SK-N-SH (cell line): ENCODE data around the gene SRRM2. TPM values are rescaled to one million over a fixed set of nuclear protein-coding genes. Genes with fewer than 3 reads are reported as not detected.

Source experiments
- CTCF ChIA-PET: fragments of 300-600, 350-600 bp; formaldehyde crosslinking; extraction: SDS; loops from one replicate; lab custom pipeline; 2021; lab: Yijun Ruan, JAX
- POLR2A ChIA-PET: fragments of 350-600 bp; sonication (Branson Sonifier 250); formaldehyde crosslinking; extraction: SDS; loops from one replicate; lab custom pipeline; 2020; ENCODE audit warnings: antibody characterized with exemption, inconsistent platforms; lab: Yijun Ruan, JAX
- DNase-seq: peaks from one replicate; pipeline ENCODE4 v3.0.0; 2012
- H2AFZ ChIP-seq: fragments of 200-600 bp; sonication (generic); 2 replicates; pipeline ENCODE4 v1.8.1; 2016; ENCODE audit warnings: antibody characterized with exemption, mild to moderate bottlenecking, low read depth
- H3F3A ChIP-seq: fragments of 200-600 bp; sonication (generic); replicated peaks from 2 replicates; pipeline ENCODE3; 2016; ENCODE audit warnings: antibody characterized with exemption, mild to moderate bottlenecking; ENCODE audit not compliant: insufficient read depth
- H3K27ac ChIP-seq, 2 experiments: fragments of 200-500 bp in 1 of 2; fragments of 200-600 bp in 1 of 2; sonication (Bioruptor generic) in 1 of 2; sonication (generic), shearing (Covaris generic) in 1 of 2; 2 replicates each; pipeline versions ENCODE4 v1.5.1 to v1.6.1; 2014 to 2016; ENCODE audit warnings: low read depth in 2 of 2, inconsistent platforms in 1 of 2, low read length in 1 of 2, mild to moderate bottlenecking in 1 of 2, mixed read lengths in 1 of 2
- H3K27me3 ChIP-seq: fragments of 200-600 bp; sonication (generic), shearing (Covaris generic); 2 replicates; pipeline ENCODE4 v1.6.1; 2016; ENCODE audit warnings: mixed run types; ENCODE audit not compliant: insufficient read depth
- H3K36me3 ChIP-seq, 2 experiments: fragments of 200-500 bp in 1 of 2; fragments of 200-600 bp in 1 of 2; sonication (Bioruptor generic) in 1 of 2; sonication (generic) in 1 of 2; replicated peaks in 1 of 2; 2 replicates each; pipeline versions ENCODE3 to v1.5.1; 2014 to 2016; ENCODE audit warnings: low read length in 1 of 2, mild to moderate bottlenecking in 1 of 2; ENCODE audit not compliant: insufficient read depth in 2 of 2, control insufficient read depth in 1 of 2
- H3K4me1 ChIP-seq, 2 experiments: fragments of 200-500 bp in 1 of 2; fragments of 200-600 bp in 1 of 2; sonication (Bioruptor generic) in 1 of 2; sonication (generic), shearing (Covaris generic) in 1 of 2; 2 replicates each; pipeline versions ENCODE4 v1.5.1 to v1.6.1; 2014 to 2016; ENCODE audit warnings: low read depth in 1 of 2, low read length in 1 of 2, mixed run types in 1 of 2; ENCODE audit not compliant: insufficient read depth in 2 of 2, control insufficient read depth in 1 of 2
- H3K4me2 ChIP-seq: fragments of 200-600 bp; sonication (generic), shearing (Covaris generic); 2 replicates; pipeline ENCODE4 v1.6.1; 2017; ENCODE audit warnings: mixed run types
- H3K4me3 ChIP-seq, 2 experiments: fragments of 200-500 bp in 1 of 2; fragments of 200-600 bp in 1 of 2; sonication (Bioruptor generic) in 1 of 2; sonication (generic), shearing (Covaris generic) in 1 of 2; 2 replicates each; pipeline versions ENCODE4 v1.5.1 to v1.8.1; 2014 to 2016; ENCODE audit warnings: low read depth in 2 of 2, inconsistent platforms in 1 of 2, low read length in 1 of 2, mild to moderate bottlenecking in 1 of 2, mixed read lengths in 1 of 2, moderate library complexity in 1 of 2
- H3K79me2 ChIP-seq: fragments of 200-600 bp; sonication (generic); 2 replicates; pipeline ENCODE4 v1.8.1; 2017; ENCODE audit warnings: mild to moderate bottlenecking; ENCODE audit not compliant: insufficient read depth
- H3K9ac ChIP-seq: fragments of 200-600 bp; sonication (generic); 2 replicates; pipeline ENCODE4 v1.6.1; 2017; ENCODE audit warnings: mixed run types
- H3K9me2 ChIP-seq: fragments of 200-600 bp; sonication (generic); 2 replicates; pipeline ENCODE4 v1.6.1; 2017; ENCODE audit warnings: mixed run types
- H3K9me3 ChIP-seq: fragments of 200-600 bp; sonication (generic); 2 replicates; pipeline ENCODE4 v1.6.1; 2017; ENCODE audit warnings: mixed run types, mild to moderate bottlenecking, moderate library complexity
- H4K20me1 ChIP-seq: fragments of 200-600 bp; sonication (generic); 2 replicates; pipeline ENCODE4 v1.6.1; 2017; ENCODE audit warnings: mild to moderate bottlenecking, mixed run types; ENCODE audit not compliant: insufficient read depth
- CTCF ChIP-seq: fragments of 200-600 bp; sonication (generic); IDR thresholded peaks from 2 replicates; pipeline ENCODE4 v1.6.1; 2017; ENCODE audit warnings: antibody characterized with exemption, mild to moderate bottlenecking, moderate library complexity
- ELF1 ChIP-seq: IDR thresholded peaks from 2 replicates; pipeline ENCODE4 v1.4.0; 2012
- EP300 ChIP-seq, 2 experiments: IDR thresholded peaks; 2 replicates each; pipeline versions ENCODE4 v1.4.0 to v1.6.1; 2012; ENCODE audit warnings: borderline replicate concordance in 1 of 2, low read depth in 1 of 2, low read length in 1 of 2
- FOXM1 ChIP-seq: IDR thresholded peaks from 2 replicates; pipeline ENCODE4 v1.4.0; 2012; ENCODE audit warnings: low read depth, mild to moderate bottlenecking
- GATA2 ChIP-seq: sonication (generic); formaldehyde crosslinking; IDR thresholded peaks from 2 replicates; pipeline ENCODE4 v1.5.0; 2020; ENCODE audit warnings: mild to moderate bottlenecking, missing genetic modification reagents
- IRF3 ChIP-seq: fragments of 150-350 bp; IDR thresholded peaks from 2 replicates; pipeline ENCODE4 v1.6.1; 2016; ENCODE audit warnings: mild to moderate bottlenecking, low read depth, low read length
- MXI1 ChIP-seq: IDR thresholded peaks from 2 replicates; pipeline ENCODE4 v1.6.1; 2012; ENCODE audit warnings: mild to moderate bottlenecking, low read depth, low read length, improper control_type of control experiment
- NRF1 ChIP-seq: IDR thresholded peaks from 2 replicates; pipeline ENCODE4 v1.6.1; 2012; ENCODE audit warnings: low read depth, mild to moderate bottlenecking, low read length
- RCOR1 ChIP-seq: fragments of 150-350 bp; IDR thresholded peaks from 2 replicates; pipeline ENCODE4 v1.6.1; 2017; ENCODE audit warnings: antibody characterized with exemption, low read length
- RXRA ChIP-seq: IDR thresholded peaks from 2 replicates; pipeline ENCODE4 v1.4.0; 2012; ENCODE audit warnings: low read depth, mild to moderate bottlenecking, borderline replicate concordance
- SIN3A ChIP-seq: IDR thresholded peaks from 2 replicates; pipeline ENCODE4 v1.6.1; 2012; ENCODE audit warnings: low read depth, mild to moderate bottlenecking, low read length, moderate library complexity, borderline replicate concordance
- TAF1 ChIP-seq: IDR thresholded peaks from 2 replicates; pipeline ENCODE4 v1.6.1; 2012; ENCODE audit warnings: low read depth, mild to moderate bottlenecking, low read length, moderate library complexity, borderline replicate concordance
- TCF12 ChIP-seq: IDR thresholded peaks from 2 replicates; pipeline ENCODE4 v1.4.0; 2012
- USF1 ChIP-seq: IDR thresholded peaks from 2 replicates; pipeline ENCODE4 v1.4.0; 2012; ENCODE audit warnings: low read depth, borderline replicate concordance
- WGBS: methylation state at CpG from one replicate; pipeline ENCODE4 v1.1.6; 2017; ENCODE audit warnings: low lambda C conversion rate; 5-methylcytosine and 5-hydroxymethylcytosine counted together
- polyA plus RNA-seq, 3 experiments: library from polyadenylated mRNA; depleted of rRNA; stranded (reverse); fragments of >200 nt; gene quantifications; 2 replicates each; pipeline ENCODE4 v1.2.3, GENCODE V29; 2012
- TF ChIP-seq, protein P1 (sequence below): IDR thresholded peaks from 2 replicates; pipeline ENCODE4; 2012

SRRM2 gene
- polyA plus RNA-seq, 1 of the 3 experiments (the other 2 are of a cell fraction) = 143 TPM

- Histone ChIP-seq H3K79me2 (no peaks in the 10 kb centered on the region), H3K9ac (no peak overlapping the region), H3K9me3 (no peaks in the 10 kb centered on the region), H3K36me3 (no peaks in the 10 kb centered on the region), H2AFZ (no peak overlapping the region), H3K4me1 (no peaks in the 10 kb centered on the region; a peak in 1 of 4 replicates), H3K4me3 (no peak overlapping the region), H3K27ac (no peak overlapping the region), H3K9me2 (no peaks in the 10 kb centered on the region), H3K27me3 (no peaks in the 10 kb centered on the region), H3F3A (no peaks in the 10 kb centered on the region), H4K20me1 (no peaks in the 10 kb centered on the region), H3K4me2 (no peak overlapping the region)
- DNase-seq = no peak
- TF ChIP-seq RCOR1 (no peak), IRF3 (no peak), EP300 (IDR thresholded peaks at IDR 0.05; ENCODE audit: borderline replicate concordance in 1 of 2, low read depth in 1 of 2, low read length in 1 of 2) (no peak), USF1 (no peak), RXRA (no peak), TCF12 (no peak), ELF1 (no peak), FOXM1 (no peak), TAF1 (no peak)
- ChIA-PET POLR2A (no interaction called here), CTCF (no interaction called here)
- 85% methylated on average over 10 of the region's 10 CpGs for WGBS
Measured at GRCh38 chr16:2734844-2735515, 17.5 kb upstream of the SRRM2 start.

DNA sequence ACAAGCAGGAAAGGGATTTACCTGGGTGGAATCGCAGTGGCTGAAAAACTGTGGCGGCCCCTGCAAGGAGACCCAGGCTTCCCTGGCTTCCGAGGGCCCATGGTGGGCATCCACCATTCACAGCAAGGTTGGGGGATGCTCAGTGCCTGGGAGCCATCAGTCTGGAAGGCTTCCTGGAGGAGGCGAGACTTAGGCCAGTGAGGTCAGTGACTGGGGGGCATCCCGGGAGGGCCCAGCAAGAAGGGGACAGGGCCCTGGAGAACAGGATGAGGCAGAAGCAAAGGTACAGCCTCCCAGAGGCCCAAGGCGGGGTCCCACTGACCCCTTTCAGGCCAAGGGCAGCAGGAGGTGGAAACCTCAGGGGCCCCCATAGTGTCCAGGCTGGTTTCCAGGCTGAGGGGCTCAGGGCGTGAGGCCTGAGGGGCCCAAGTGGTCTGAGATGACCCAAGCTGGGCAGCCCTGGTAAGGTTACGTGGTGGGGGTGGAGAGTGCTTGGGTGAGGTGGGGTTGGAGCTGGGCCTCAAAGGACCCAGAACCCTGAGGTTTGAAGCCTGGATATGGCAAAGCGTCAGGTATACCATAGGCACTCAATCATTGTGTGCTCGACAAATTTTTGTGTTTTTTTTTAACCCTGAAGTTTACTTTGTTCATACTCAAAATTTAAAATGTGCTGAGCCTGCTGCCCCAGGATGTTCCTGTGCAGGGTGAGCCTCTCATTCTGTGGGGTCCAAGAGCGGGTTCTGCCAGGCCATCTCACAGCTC lies 15.8 kb upstream of the SRRM2 start:
- ChIA-PET POLR2A (no interaction called here), CTCF (interaction anchor here (1.1 to 1.9 kb wide), 2 partner anchors 12 to 131 kb away, joined by 4 to 6 read pairs; no protein-coding TSS in a partner anchor)
- no peak for DNase-seq
- no peak overlapping the region for H3K27ac ChIP-seq
- no peaks in the 10 kb centered on the region for H3K9me2 ChIP-seq
- H3K36me3 ChIP-seq = no peaks in the 10 kb centered on the region
- H3K4me2 ChIP-seq = no peak overlapping the region
- H3K9me3 ChIP-seq = no peaks in the 10 kb centered on the region
- no peak overlapping the region for H2AFZ ChIP-seq
- WGBS = 89% methylated on average over 9 of the region's 11 CpGs
- no peaks in the 10 kb centered on the region; a peak in 1 of 4 replicates for H3K4me1 ChIP-seq
- H3K27me3 ChIP-seq = no peaks in the 10 kb centered on the region
- H3K9ac ChIP-seq = no peak overlapping the region
- H4K20me1 ChIP-seq = no peaks in the 10 kb centered on the region
- no peak overlapping the region for H3K4me3 ChIP-seq
- no peak for TF ChIP-seq CTCF
- TF ChIP-seq GATA2 (CRISPR knock-in tag) = no peak
- TF ChIP-seq SIN3A = no peak
- TF ChIP-seq NRF1 = no peak
- TF ChIP-seq, protein P1, sequence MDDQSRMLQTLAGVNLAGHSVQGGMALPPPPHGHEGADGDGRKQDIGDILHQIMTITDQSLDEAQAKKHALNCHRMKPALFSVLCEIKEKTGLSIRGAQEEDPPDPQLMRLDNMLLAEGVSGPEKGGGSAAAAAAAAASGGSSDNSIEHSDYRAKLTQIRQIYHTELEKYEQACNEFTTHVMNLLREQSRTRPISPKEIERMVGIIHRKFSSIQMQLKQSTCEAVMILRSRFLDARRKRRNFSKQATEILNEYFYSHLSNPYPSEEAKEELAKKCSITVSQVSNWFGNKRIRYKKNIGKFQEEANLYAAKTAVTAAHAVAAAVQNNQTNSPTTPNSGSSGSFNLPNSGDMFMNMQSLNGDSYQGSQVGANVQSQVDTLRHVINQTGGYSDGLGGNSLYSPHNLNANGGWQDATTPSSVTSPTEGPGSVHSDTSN = no peak
- TF ChIP-seq ELF1 = no peak
- TF ChIP-seq MXI1 = no peak
- TF ChIP-seq, all 33 proteins: peak for 0
- H3K79me2 ChIP-seq = no peaks in the 10 kb centered on the region
- no peaks in the 10 kb centered on the region for H3F3A ChIP-seq
